Tibial artery (tissue), 4 donors: Measurements from ENCODE around the gene GALNT10.

Experiments
- DNase-seq, 2 donors: peaks; one replicate each; pipeline ENCODE4 v3.0.0-alpha.2; 2019
- H3K27ac ChIP-seq, 2 donors: fragments of 200-600 bp; sonication (generic) in 1 of 2; 1 replicate in 1 of 2; 2 replicates in 1 of 2; pipeline ENCODE4 v1.5.1; 2018 to 2019; ENCODE audit warnings: mild to moderate bottlenecking in 1 of 2
- H3K27me3 ChIP-seq, 2 donors: fragments of 200-600 bp; sonication (generic) in 1 of 2; one replicate each; pipeline versions ENCODE4 v1.5.1 to v1.6.0; 2016 to 2019
- H3K36me3 ChIP-seq, 3 donors: fragments of 200-600 bp; sonication (generic) in 2 of 3; one replicate each; pipeline ENCODE4 v1.5.1; 2016 to 2019; ENCODE audit warnings: mild to moderate bottlenecking in 2 of 3
- H3K4me1 ChIP-seq, 4 donors: fragments of 200-600 bp; sonication (generic) in 2 of 4; 1 replicate in 3 of 4; 2 replicates in 1 of 4; pipeline ENCODE4 v1.5.1; 2016 to 2019
- H3K4me3 ChIP-seq, 2 donors: fragments of 200-600 bp; sonication (generic) in 1 of 2; 1 replicate in 1 of 2; 2 replicates in 1 of 2; pipeline ENCODE4 v1.5.1; 2018 to 2019; ENCODE audit warnings: mild to moderate bottlenecking in 2 of 2
- H3K9me3 ChIP-seq, 3 donors: fragments of 200-600 bp; sonication (generic) in 1 of 3; one replicate each; pipeline ENCODE4 v1.5.1; 2016 to 2019
- CTCF ChIP-seq, 2 experiments: fragments of 200-600 bp in 1 of 2; fragments of 450-650 bp in 1 of 2; IDR thresholded peaks; one replicate each; pipeline ENCODE4 v1.5.1; 2017 to 2019; ENCODE audit warnings: antibody characterized with exemption in 2 of 2, mild to moderate bottlenecking in 1 of 2, moderate library complexity in 1 of 2
- intact Hi-C: fragments of 100-400 bp; cut with DNase I; formaldehyde crosslinking; loops from one replicate; pipeline ENCODE4 v1.15.0; 2023; ENCODE audit warnings: low total_unique reads

Gene GALNT10

GRCh38 chr5:154380263-154380662 is 189.7 kb downstream of the GALNT10 start:
- no peak for TF ChIP-seq CTCF (IDR thresholded peaks at IDR 0.05)

GRCh38 chr5:154384480-154385235 is 194.1 kb downstream of the GALNT10 start:
- Histone ChIP-seq H3K27ac (no peak overlapping the region), H3K4me3 (no peak overlapping the region), H3K9me3 (no peaks in the 10 kb centered on the region), H3K27me3 (no peaks in the 10 kb centered on the region), H3K4me1 (no peaks in the 10 kb centered on the region), H3K36me3 (peaks cover 6 to 55% (median 37%) of the 10 kb centered on the region in 3 donors)
- no peak for TF ChIP-seq CTCF (IDR thresholded peaks at IDR 0.05)
- DNase-seq: no peak
- intact Hi-C loops: no loop called here

More at GRCh38 chr5:154380263-154380662, 189.7 kb downstream of the GALNT10 start:
- Histone ChIP-seq H3K27me3 (no peaks in the 10 kb centered on the region), H3K4me1 (no peaks in the 10 kb centered on the region), H3K36me3 (peaks cover 5 to 66% (median 40%) of the 10 kb centered on the region in 3 donors), H3K9me3 (no peaks in the 10 kb centered on the region), H3K4me3 (no peak overlapping the region), H3K27ac (no peak overlapping the region)
- intact Hi-C loops: no loop called here
- DNase-seq: no peak

- no peak overlapping the region for H3K27ac ChIP-seq
- H3K4me3 ChIP-seq: no peak overlapping the region
- no peak for DNase-seq
- H3K9me3 ChIP-seq: no peaks in the 10 kb centered on the region
- intact Hi-C loops: no loop called here
- TF ChIP-seq CTCF (IDR thresholded peaks at IDR 0.05): no peak
- H3K36me3 ChIP-seq: peaks cover 6 to 52% (median 36%) of the 10 kb centered on the region in 3 donors
- no peaks in the 10 kb centered on the region for H3K4me1 ChIP-seq
- no peaks in the 10 kb centered on the region for H3K27me3 ChIP-seq
Measured at GRCh38 chr5:154385236-154385512, 194.6 kb downstream of the GALNT10 start.

- Histone ChIP-seq H3K4me3 (no peak overlapping the region), H3K27ac (no peak overlapping the region), H3K4me1 (no peaks in the 10 kb centered on the region), H3K36me3 (peaks cover 6 to 45% (median 29%) of the 10 kb centered on the region in 3 donors), H3K9me3 (no peaks in the 10 kb centered on the region), H3K27me3 (no peaks in the 10 kb centered on the region)
- TF ChIP-seq CTCF (IDR thresholded peaks at IDR 0.05): no peak
- no peak for DNase-seq
- intact Hi-C loops: no loop called here
Measured at GRCh38 chr5:154386952-154387629, 196.6 kb downstream of the GALNT10 start.

GRCh38 chr5:154388842-154389241 is 198.3 kb downstream of the GALNT10 start:
- no peak for DNase-seq
- no peak for TF ChIP-seq CTCF (IDR thresholded peaks at IDR 0.05)
- intact Hi-C loops: no loop called here

More at GRCh38 chr5:154388842-154389241, 198.3 kb downstream of the GALNT10 start:
- H3K4me1 ChIP-seq: no peaks in the 10 kb centered on the region
- H3K27me3 ChIP-seq: no peaks in the 10 kb centered on the region
- no peaks in the 10 kb centered on the region for H3K9me3 ChIP-seq
- peaks cover 6 to 34% (median 34%) of the 10 kb centered on the region in 3 donors for H3K36me3 ChIP-seq
- no peak overlapping the region for H3K27ac ChIP-seq
- no peak overlapping the region for H3K4me3 ChIP-seq
